Caco-2 (cell line): Measurements from ENCODE around the gene TEX14. TPM values are rescaled to one million over a fixed set of nuclear protein-coding genes. Genes with fewer than 3 reads are reported as not detected.

Experiments used
- BruUV-seq: library from RNA; stranded (reverse); fragments of 400-500 nt; replicated peaks from 2 replicates; lab custom pipeline; 2021; lab: Mats Ljungman, UMichigan
- CTCF ChIA-PET: fragments of 300-600 bp; sonication (Branson Sonifier 250); formaldehyde crosslinking; loops from one replicate; lab custom pipeline; 2022; ENCODE audit warnings: antibody characterized with exemption; lab: Charles Lee
- POLR2A ChIA-PET: fragments of 300-600 bp; sonication (Branson Sonifier 250); formaldehyde crosslinking; loops from one replicate; lab custom pipeline; 2022; ENCODE audit warnings: antibody characterized with exemption; lab: Charles Lee
- DNase-seq, 2 experiments: peaks; one replicate each; pipeline versions ENCODE4 v3.0.0 to v3.0.0-alpha.2; 2020 to 2022
- H3K27me3 ChIP-seq: replicated peaks from 2 replicates; pipeline ENCODE4 v1.6.0; 2011; ENCODE audit warnings: low read length; ENCODE audit not compliant: control insufficient read depth, insufficient read depth
- H3K36me3 ChIP-seq: 2 replicates; pipeline ENCODE4 v1.5.1; 2011; ENCODE audit warnings: low read length; ENCODE audit not compliant: control insufficient read depth, insufficient read depth
- H3K4me1 ChIP-seq: fragments of 250-450 bp; sonication (Bioruptor Pico); 2 replicates; pipeline ENCODE4 v1.5.1; 2020; ENCODE audit warnings: mild to moderate bottlenecking
- H3K4me3 ChIP-seq: 2 replicates; pipeline ENCODE4 v1.5.1; 2011; ENCODE audit warnings: low read depth, mild to moderate bottlenecking, control low read depth, low read length
- H3K9me3 ChIP-seq: fragments of 250-450 bp; sonication (Bioruptor Pico); 2 replicates; pipeline ENCODE4 v1.5.1; 2020; ENCODE audit warnings: mild to moderate bottlenecking, moderate library complexity
- H3K27ac Mint-ChIP-seq: one replicate; pipeline ENCODE4 v1.8.0; 2022; ENCODE audit warnings: mixed read lengths; ENCODE audit not compliant: unreplicated experiment
- H3K27me3 Mint-ChIP-seq: one replicate; pipeline ENCODE4 v1.8.0; 2022; ENCODE audit warnings: mixed read lengths; ENCODE audit not compliant: insufficient read depth, unreplicated experiment
- H3K36me3 Mint-ChIP-seq: one replicate; pipeline ENCODE4 v1.8.0; 2022; ENCODE audit warnings: mild to moderate bottlenecking, mixed read lengths; ENCODE audit not compliant: insufficient read depth, unreplicated experiment
- H3K4me1 Mint-ChIP-seq: one replicate; pipeline ENCODE4 v1.8.0; 2022; ENCODE audit warnings: low read depth, mixed read lengths; ENCODE audit not compliant: unreplicated experiment
- H3K4me3 Mint-ChIP-seq: one replicate; pipeline ENCODE4 v1.8.0; 2022; ENCODE audit warnings: mild to moderate bottlenecking, moderate library complexity, mixed read lengths; ENCODE audit not compliant: unreplicated experiment
- H3K9me3 Mint-ChIP-seq: one replicate; pipeline ENCODE4 v1.8.0; 2022; ENCODE audit warnings: mixed read lengths; ENCODE audit not compliant: unreplicated experiment
- CTCF ChIP-seq, 2 experiments: fragments of 200-600 bp in 1 of 2; IDR thresholded peaks; 1 replicate in 1 of 2; 2 replicates in 1 of 2; pipeline versions ENCODE4 v1.5.1 to v1.8.0; 2011 to 2022; ENCODE audit warnings: antibody characterized with exemption in 1 of 2, control low read depth in 1 of 2, inconsistent platforms in 1 of 2, low read depth in 1 of 2, low read length in 1 of 2, mild to moderate bottlenecking in 1 of 2, moderate library complexity in 1 of 2; ENCODE audit not compliant: insufficient read depth in 1 of 2, severe bottlenecking in 1 of 2, unreplicated experiment in 1 of 2
- intact Hi-C: fragments of 100-400 bp; cut with micrococcal nuclease; formaldehyde crosslinking; loops from one replicate; pipeline ENCODE4 v1.10.0; 2022; ENCODE audit not compliant: unreplicated experiment
- total RNA-seq: library from RNA; stranded (reverse); gene quantifications from 2 replicates; pipeline ENCODE4 v1.2.3, GENCODE V29; 2022

TEX14 gene
- total RNA-seq, 1 experiment from 2014 or later = 0.54 TPM

GRCh38 chr17:58534331-58534730, 157.5 kb downstream of the TEX14 start:
- Histone ChIP-seq H3K36me3 (no peaks in the 10 kb centered on the region), H3K4me1 (peaks cover 34% of the 10 kb centered on the region), H3K4me3 (no peak overlapping the region), H3K27me3 (no peaks in the 10 kb centered on the region), H3K9me3 (no peaks in the 10 kb centered on the region)
- DNase-seq = no peak
- no peaks in the 10 kb centered on the region for H3K36me3 Mint-ChIP-seq
- H3K27ac Mint-ChIP-seq = no peak overlapping the region
- peaks cover 3% of the 10 kb centered on the region for H3K27me3 Mint-ChIP-seq
- peaks cover 16% of the 10 kb centered on the region for H3K4me1 Mint-ChIP-seq
- ChIA-PET CTCF (interaction anchor here (0.7 to 1.2 kb wide), 2 partner anchors 11 to 16 kb away, joined by 4 read pairs; no protein-coding TSS in a partner anchor), POLR2A (no interaction called here)
- no TSS peak for BruUV-seq
- TF ChIP-seq CTCF (IDR thresholded peaks at IDR 0.05; ENCODE audit: insufficient read depth in 1 of 2, low read depth in 1 of 2, low read length in 1 of 2, severe bottlenecking in 1 of 2, unreplicated experiment in 1 of 2) = no peak
- H3K9me3 Mint-ChIP-seq = no peaks in the 10 kb centered on the region
- no peak overlapping the region for H3K4me3 Mint-ChIP-seq
- intact Hi-C loops = no loop called here

- H3K27me3 Mint-ChIP-seq = peaks cover 3% of the 10 kb centered on the region
- Histone ChIP-seq H3K4me3 (no peak overlapping the region), H3K36me3 (no peaks in the 10 kb centered on the region), H3K4me1 (peaks cover 34% of the 10 kb centered on the region), H3K27me3 (no peaks in the 10 kb centered on the region), H3K9me3 (no peaks in the 10 kb centered on the region)
- no peak for TF ChIP-seq CTCF (IDR thresholded peaks at IDR 0.05; ENCODE audit: insufficient read depth in 1 of 2, low read depth in 1 of 2, low read length in 1 of 2, severe bottlenecking in 1 of 2, unreplicated experiment in 1 of 2)
- CTCF ChIA-PET = interaction anchor here (0.7 to 1.2 kb wide), 3 partner anchors 11 to 15 kb away, joined by 3 to 4 read pairs (median 4); no protein-coding TSS in a partner anchor
- H3K4me1 Mint-ChIP-seq = peaks cover 16% of the 10 kb centered on the region
- no peaks in the 10 kb centered on the region for H3K36me3 Mint-ChIP-seq
- H3K27ac Mint-ChIP-seq = no peak overlapping the region
- POLR2A ChIA-PET = interaction anchor here (0.5 kb wide), 1 partner anchor 298 kb away, joined by 3 read pairs; no protein-coding TSS in a partner anchor
- no TSS peak for BruUV-seq
- intact Hi-C loops = no loop called here
- no peak overlapping the region for H3K4me3 Mint-ChIP-seq
- DNase-seq = no peak
- no peaks in the 10 kb centered on the region for H3K9me3 Mint-ChIP-seq
Observed at GRCh38 chr17:58533616-58534188, 158.1 kb downstream of the TEX14 start.

- H3K27me3 Mint-ChIP-seq = peaks cover 3% of the 10 kb centered on the region
- Histone ChIP-seq H3K4me3 (peak overlapping the region; percentile 33), H3K9me3 (no peaks in the 10 kb centered on the region), H3K4me1 (peaks cover 34% of the 10 kb centered on the region), H3K27me3 (no peaks in the 10 kb centered on the region), H3K36me3 (no peaks in the 10 kb centered on the region)
- no peaks in the 10 kb centered on the region for H3K36me3 Mint-ChIP-seq
- H3K27ac Mint-ChIP-seq = no peak overlapping the region
- CTCF ChIA-PET = interaction anchor here (0.8 to 1.5 kb wide), 3 partner anchors 12 to 215 kb away, joined by 3 to 5 read pairs (median 5); no protein-coding TSS in a partner anchor
- BruUV-seq = no TSS peak
- POLR2A ChIA-PET = interaction anchor here (1.9 kb wide), 1 partner anchor 99 kb away, joined by 16 read pairs; no protein-coding TSS in a partner anchor
- H3K4me1 Mint-ChIP-seq = peaks cover 16% of the 10 kb centered on the region
- DNase-seq = no peak
- intact Hi-C loops = no loop called here
- H3K9me3 Mint-ChIP-seq = no peaks in the 10 kb centered on the region
- peak overlapping the region; percentile 46 for H3K4me3 Mint-ChIP-seq
- TF ChIP-seq CTCF (IDR thresholded peaks at IDR 0.05; ENCODE audit: insufficient read depth in 1 of 2, low read depth in 1 of 2, low read length in 1 of 2, severe bottlenecking in 1 of 2, unreplicated experiment in 1 of 2) = no peak
Observed at GRCh38 chr17:58532555-58532951, 159.3 kb downstream of the TEX14 start.
